Measurements from ENCODE around the gene HSD11B2.

GRCh38 chr16:67419931-67420330 lies 11.0 kb upstream of the HSD11B2 start:
- TF ChIP-seq CTCF (conservative IDR thresholded peaks at IDR 0.05; ENCODE audit: low read length) = no peak
- no peak for TF ChIP-seq EZH2phosphoT487 (IDR thresholded peaks at IDR 0.05; ENCODE audit: borderline replicate concordance, low read depth, low read length)

Data from OCI-LY7 (cell line).